Activated B cell treated with CpG ODN at 0.5 μM for 24 hours (primary cell): Measurements from ENCODE around the gene AOPEP. TPM values are rescaled to one million over a fixed set of nuclear protein-coding genes. Genes with fewer than 3 reads are reported as not detected.

ENCODE experiments used
- ATAC-seq: fragments of 200-7000 bp; cut with Tn5 transposase; one replicate; pipeline ENCODE4 v1.10.0; 2021; ENCODE audit warnings: low read depth, mild to moderate bottlenecking, moderate library complexity
- CTCF ChIA-PET: fragments of 350-600 bp; sonication (Branson Sonifier 250); formaldehyde crosslinking; loops from one replicate; lab custom pipeline; 2021; ENCODE audit warnings: antibody characterized with exemption; lab: Charles Lee
- POLR2A ChIA-PET: fragments of 350-600 bp; sonication (Branson Sonifier 250); formaldehyde crosslinking; loops from one replicate; lab custom pipeline; 2021; ENCODE audit warnings: antibody characterized with exemption; lab: Charles Lee
- DNase-seq: peaks from one replicate; pipeline ENCODE4 v3.0.0; 2022
- H3K27ac Mint-ChIP-seq: one replicate; pipeline ENCODE4 v1.8.0; 2020; ENCODE audit warnings: mixed read lengths
- H3K27me3 Mint-ChIP-seq: one replicate; pipeline ENCODE4 v1.8.0; 2021; ENCODE audit warnings: mixed read lengths
- H3K36me3 Mint-ChIP-seq: one replicate; pipeline ENCODE4 v1.8.0; 2021; ENCODE audit warnings: low read depth, mixed read lengths
- H3K4me1 Mint-ChIP-seq: one replicate; pipeline ENCODE4 v1.8.0; 2021; ENCODE audit warnings: mixed read lengths
- H3K4me3 Mint-ChIP-seq: one replicate; pipeline ENCODE4 v1.8.0; 2020; ENCODE audit warnings: mild to moderate bottlenecking, mixed read lengths
- H3K9me3 Mint-ChIP-seq: one replicate; pipeline ENCODE4 v1.8.0; 2020; ENCODE audit warnings: mixed read lengths
- intact Hi-C: fragments of 100-400 bp; cut with micrococcal nuclease; formaldehyde crosslinking; loops from one replicate; pipeline ENCODE4 v1.15.1; 2024
- total RNA-seq: library from RNA; stranded (reverse); gene quantifications from 2 replicates; pipeline ENCODE4 v1.2.3, GENCODE V29; 2022
- TF ChIP-seq, protein P1 (sequence below): fragments of 200-600 bp; IDR thresholded peaks from one replicate; pipeline ENCODE4 v1.8.0; 2022; ENCODE audit warnings: antibody characterized with exemption, mild to moderate bottlenecking

The AOPEP gene
- total RNA-seq, 1 donor from 2014 or later, result 20.4 TPM

DNA sequence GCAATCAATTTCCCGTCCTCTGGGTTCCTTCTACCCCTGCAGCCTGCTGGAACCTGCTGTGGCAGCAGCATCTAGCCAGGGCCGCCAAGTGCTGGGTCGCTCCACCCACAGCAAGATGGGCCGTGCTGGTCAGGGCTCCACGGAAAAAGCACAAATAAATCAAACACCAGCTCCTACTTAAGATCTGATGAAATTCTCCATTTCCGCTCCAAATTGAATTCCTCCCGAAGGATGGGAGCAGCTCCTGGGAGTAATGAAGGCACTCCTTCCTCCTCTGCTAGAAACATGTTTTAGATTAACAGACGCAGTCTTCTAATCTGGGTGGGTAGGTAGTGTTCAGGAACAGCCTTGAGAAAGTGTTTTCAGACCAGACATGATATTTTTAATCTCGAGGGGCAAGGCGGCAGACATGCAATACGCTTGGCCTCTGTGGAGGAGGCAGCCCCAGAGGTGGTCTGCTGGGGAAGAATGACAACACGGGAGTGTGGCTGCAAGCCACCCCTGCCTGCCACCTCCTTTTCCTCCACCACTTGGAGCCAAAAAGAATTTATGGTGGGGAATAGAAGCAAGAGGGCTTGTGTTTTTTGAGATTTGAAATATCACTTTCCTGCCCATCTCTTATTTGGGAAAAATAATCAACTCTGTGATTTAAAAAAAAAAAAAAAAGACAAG lies 194.1 kb downstream of the AOPEP start:
- peaks cover 3% of the 10 kb centered on the region for H3K4me1 Mint-ChIP-seq

DNA sequence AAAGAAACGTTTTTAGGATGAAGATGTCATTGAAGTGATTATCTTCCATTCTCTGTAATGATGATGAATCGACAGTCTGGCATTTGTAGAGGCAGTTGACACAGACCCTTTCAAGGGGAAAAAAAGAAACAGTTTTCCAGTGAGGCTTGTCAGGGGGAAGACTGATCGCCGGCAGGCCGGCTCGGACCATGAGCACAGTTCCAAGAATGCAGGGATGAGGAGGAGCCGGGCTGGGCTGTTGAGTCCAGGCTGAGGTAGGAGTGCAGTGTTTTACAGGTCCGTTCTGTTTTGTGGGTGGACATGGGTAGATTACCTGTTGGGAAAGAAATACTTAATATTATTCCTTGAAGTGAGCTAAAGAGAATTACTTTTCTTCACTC lies 194.6 kb downstream of the AOPEP start:
- ATAC-seq (no peak), DNase-seq (no peak)
- ChIA-PET POLR2A (no interaction called here), CTCF (no interaction called here)
- Mint-ChIP-seq H3K36me3 (peaks cover 16% of the 10 kb centered on the region), H3K27ac (no peak overlapping the region), H3K27me3 (no peaks in the 10 kb centered on the region), H3K4me1 (peaks cover 3% of the 10 kb centered on the region), H3K4me3 (no peak overlapping the region), H3K9me3 (no peaks in the 10 kb centered on the region)
- intact Hi-C loops, result no loop called here
- TF ChIP-seq, protein P1, sequence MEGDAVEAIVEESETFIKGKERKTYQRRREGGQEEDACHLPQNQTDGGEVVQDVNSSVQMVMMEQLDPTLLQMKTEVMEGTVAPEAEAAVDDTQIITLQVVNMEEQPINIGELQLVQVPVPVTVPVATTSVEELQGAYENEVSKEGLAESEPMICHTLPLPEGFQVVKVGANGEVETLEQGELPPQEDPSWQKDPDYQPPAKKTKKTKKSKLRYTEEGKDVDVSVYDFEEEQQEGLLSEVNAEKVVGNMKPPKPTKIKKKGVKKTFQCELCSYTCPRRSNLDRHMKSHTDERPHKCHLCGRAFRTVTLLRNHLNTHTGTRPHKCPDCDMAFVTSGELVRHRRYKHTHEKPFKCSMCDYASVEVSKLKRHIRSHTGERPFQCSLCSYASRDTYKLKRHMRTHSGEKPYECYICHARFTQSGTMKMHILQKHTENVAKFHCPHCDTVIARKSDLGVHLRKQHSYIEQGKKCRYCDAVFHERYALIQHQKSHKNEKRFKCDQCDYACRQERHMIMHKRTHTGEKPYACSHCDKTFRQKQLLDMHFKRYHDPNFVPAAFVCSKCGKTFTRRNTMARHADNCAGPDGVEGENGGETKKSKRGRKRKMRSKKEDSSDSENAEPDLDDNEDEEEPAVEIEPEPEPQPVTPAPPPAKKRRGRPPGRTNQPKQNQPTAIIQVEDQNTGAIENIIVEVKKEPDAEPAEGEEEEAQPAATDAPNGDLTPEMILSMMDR, result no peak

More for the DNA sequence above, 194.1 kb downstream of the AOPEP start:
- H3K27ac Mint-ChIP-seq, result no peak overlapping the region
- peaks cover 11% of the 10 kb centered on the region for H3K36me3 Mint-ChIP-seq
- intact Hi-C loops, result no loop called here
- TF ChIP-seq, protein P1, result no peak
- H3K27me3 Mint-ChIP-seq, result no peaks in the 10 kb centered on the region
- CTCF ChIA-PET, result no interaction called here
- no peaks in the 10 kb centered on the region for H3K9me3 Mint-ChIP-seq
- POLR2A ChIA-PET, result no interaction called here
- DNase-seq (no peak), ATAC-seq (no peak)
- no peak overlapping the region for H3K4me3 Mint-ChIP-seq

DNA sequence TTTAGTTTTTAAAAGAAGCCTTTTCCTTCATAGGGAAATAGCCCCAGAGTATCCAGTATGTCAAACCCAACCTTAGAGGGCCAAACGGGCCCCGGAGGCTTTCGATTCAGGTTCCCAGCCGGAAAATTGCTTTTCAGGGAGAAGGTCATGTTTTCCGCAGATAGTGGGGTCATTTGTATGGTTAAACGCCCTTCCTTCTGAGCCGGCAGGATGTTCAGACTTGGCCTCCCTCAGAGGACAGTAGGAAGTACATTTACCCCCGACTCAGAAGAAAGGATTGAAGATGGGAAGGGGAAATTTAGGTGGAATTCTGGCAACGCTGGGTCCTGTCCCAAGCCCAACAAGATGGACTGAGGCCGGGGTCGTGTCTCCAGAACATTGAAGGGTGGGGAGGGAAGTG lies 195.2 kb downstream of the AOPEP start:
- TF ChIP-seq, protein P1, result no peak
- no peak overlapping the region for H3K4me3 Mint-ChIP-seq
- peaks cover 17% of the 10 kb centered on the region for H3K36me3 Mint-ChIP-seq
- intact Hi-C loops, result no loop called here
- no peak overlapping the region for H3K27ac Mint-ChIP-seq
- no peaks in the 10 kb centered on the region for H3K9me3 Mint-ChIP-seq
- H3K27me3 Mint-ChIP-seq, result no peaks in the 10 kb centered on the region
- ChIA-PET CTCF (no interaction called here), POLR2A (no interaction called here)
- DNase-seq (no peak), ATAC-seq (no peak)
- H3K4me1 Mint-ChIP-seq, result peaks cover 3% of the 10 kb centered on the region

DNA sequence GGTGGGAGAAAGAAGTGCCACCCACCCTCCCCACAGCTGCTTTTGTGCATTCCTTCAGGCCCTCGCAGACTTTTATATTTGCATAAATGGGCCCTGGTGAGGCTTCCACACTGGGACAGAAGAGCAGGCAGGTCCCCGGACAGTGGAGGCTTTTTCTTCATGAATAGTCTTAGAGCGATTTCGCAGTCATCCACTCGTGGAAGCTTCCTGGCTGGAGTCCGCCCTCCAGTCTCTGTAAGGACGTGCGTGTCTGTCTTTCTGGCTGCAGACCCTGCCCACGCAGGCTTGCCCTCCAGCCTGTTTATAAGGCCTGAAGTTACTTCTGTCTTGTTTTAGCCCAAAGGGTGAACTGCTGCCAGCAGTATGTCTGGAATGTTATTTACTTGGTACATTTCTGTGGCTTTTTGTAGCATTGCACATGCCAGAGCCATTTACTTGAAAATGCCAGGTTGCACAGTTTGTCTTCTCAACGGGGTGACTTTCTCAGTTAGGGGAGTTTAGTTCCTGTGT lies 195.7 kb downstream of the AOPEP start:
- Mint-ChIP-seq H3K9me3 (no peaks in the 10 kb centered on the region), H3K27me3 (no peaks in the 10 kb centered on the region), H3K36me3 (peaks cover 19% of the 10 kb centered on the region), H3K27ac (no peak overlapping the region), H3K4me3 (no peak overlapping the region), H3K4me1 (peaks cover 3% of the 10 kb centered on the region)
- intact Hi-C loops, result no loop called here
- DNase-seq, result no peak
- ChIA-PET CTCF (no interaction called here), POLR2A (no interaction called here)
- TF ChIP-seq, protein P1, result no peak
- ATAC-seq, result no peak

DNA sequence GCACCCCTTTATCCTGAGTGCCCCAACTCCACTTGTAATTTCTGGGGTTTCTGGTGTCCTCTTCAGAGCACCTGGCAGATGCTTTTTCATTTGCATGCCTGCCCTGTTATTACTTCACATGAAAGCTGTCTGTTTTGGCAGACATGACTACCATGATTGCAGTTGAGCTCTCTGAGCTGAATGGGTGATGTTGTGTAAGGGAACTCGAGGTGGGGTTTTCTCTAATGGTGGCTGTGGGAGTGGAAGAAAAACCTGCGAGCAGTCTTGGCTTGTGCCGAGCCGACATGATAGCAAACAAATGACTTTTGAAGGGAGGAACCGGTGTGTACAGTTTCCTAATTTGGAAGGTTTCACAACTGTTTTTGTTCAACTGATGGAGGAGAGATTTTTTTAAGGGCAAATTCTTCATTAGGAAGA lies 196.2 kb downstream of the AOPEP start:
- H3K36me3 Mint-ChIP-seq, result peaks cover 25% of the 10 kb centered on the region
- TF ChIP-seq, protein P1, result no peak
- intact Hi-C loops, result no loop called here
- CTCF ChIA-PET, result no interaction called here
- H3K27me3 Mint-ChIP-seq, result no peaks in the 10 kb centered on the region
- DNase-seq (no peak), ATAC-seq (no peak)
- no peak overlapping the region for H3K4me3 Mint-ChIP-seq
- no peaks in the 10 kb centered on the region for H3K9me3 Mint-ChIP-seq
- POLR2A ChIA-PET, result no interaction called here
- peaks cover 3% of the 10 kb centered on the region for H3K4me1 Mint-ChIP-seq
- no peak overlapping the region for H3K27ac Mint-ChIP-seq
